Measurements from ENCODE around the gene ARL3.
A peak's percentile ranks its signal among the peaks of the same experiment; 100 is the strongest.

The ARL3 gene

GRCh38 chr10:102648269-102648888 is 65.8 kb downstream of the ARL3 start:
- Histone ChIP-seq H2AFZ (ENCODE audit: low read depth, low read length, severe bottlenecking) (no peak overlapping the region), H3K4me3 (ENCODE audit: insufficient read depth, low read length, poor library complexity, severe bottlenecking) (no peak overlapping the region), H3K9ac (ENCODE audit: low read length) (no peak overlapping the region), H3K4me2 (ENCODE audit: low read depth, low read length, poor library complexity, severe bottlenecking) (peak overlapping the region; percentile 2), H3K27ac (ENCODE audit: low read depth, low read length) (no peak overlapping the region), H3K9me3 (ENCODE audit: insufficient read depth, low read length) (no peaks in the 10 kb centered on the region), H3K79me2 (ENCODE audit: insufficient read depth, low read length) (peaks cover 47% of the 10 kb centered on the region), H3K36me3 (ENCODE audit: low read length) (no peaks in the 10 kb centered on the region), H3F3A (ENCODE audit: insufficient read depth) (peaks cover 20% of the 10 kb centered on the region; the same call in 1 of the 2 replicates), H3K9me2 (replicated peaks; ENCODE audit: insufficient read depth, low read length) (no peaks in the 10 kb centered on the region), H4K20me1 (ENCODE audit: low read depth, low read length) (no peaks in the 10 kb centered on the region), H3K27me3 (ENCODE audit: low read length) (no peaks in the 10 kb centered on the region)
- TF ChIP-seq EZH2phosphoT487 (conservative IDR thresholded peaks at IDR 0.05; ENCODE audit: low read length) (no peak), CTCF (IDR thresholded peaks at IDR 0.05; ENCODE audit: insufficient read depth, low read length, poor library complexity, severe bottlenecking) (no peak)

- H3K36me3 ChIP-seq (ENCODE audit: low read length): no peaks in the 10 kb centered on the region
- no peak overlapping the region for H3K27ac ChIP-seq (ENCODE audit: low read depth, low read length)
These were observed 66.5 kb downstream of the ARL3 start for GRCh38 chr10:102647443-102648268.

GRCh38 chr10:102646610-102647442 is 67.4 kb downstream of the ARL3 start:
- Histone ChIP-seq H3K9me3 (ENCODE audit: insufficient read depth, low read length) (peaks cover 1% of the 10 kb centered on the region; the same call in 1 of the 2 replicates), H3K36me3 (ENCODE audit: low read length) (no peaks in the 10 kb centered on the region), H3K4me2 (ENCODE audit: low read depth, low read length, poor library complexity, severe bottlenecking) (peak overlapping the region; percentile 73), H3F3A (ENCODE audit: insufficient read depth) (peaks cover 25% of the 10 kb centered on the region), H3K4me3 (ENCODE audit: insufficient read depth, low read length, poor library complexity, severe bottlenecking) (no peak overlapping the region), H2AFZ (ENCODE audit: low read depth, low read length, severe bottlenecking) (no peak overlapping the region), H3K27ac (ENCODE audit: low read depth, low read length) (peak overlapping the region; percentile 87), H4K20me1 (ENCODE audit: low read depth, low read length) (no peaks in the 10 kb centered on the region), H3K79me2 (ENCODE audit: insufficient read depth, low read length) (peaks cover 43% of the 10 kb centered on the region), H3K9me2 (replicated peaks; ENCODE audit: insufficient read depth, low read length) (no peaks in the 10 kb centered on the region), H3K27me3 (ENCODE audit: low read length) (no peaks in the 10 kb centered on the region), H3K9ac (ENCODE audit: low read length) (peak overlapping the region; percentile 84; the same call in 1 of the 2 replicates)
- TF ChIP-seq CTCF (IDR thresholded peaks at IDR 0.05; ENCODE audit: insufficient read depth, low read length, poor library complexity, severe bottlenecking) (no peak), EZH2phosphoT487 (conservative IDR thresholded peaks at IDR 0.05; ENCODE audit: low read length) (no peak)

More at GRCh38 chr10:102647443-102648268, 66.5 kb downstream of the ARL3 start:
- H3K4me2 ChIP-seq (ENCODE audit: low read depth, low read length, poor library complexity, severe bottlenecking): peak overlapping the region; percentile 73
- peaks cover 25% of the 10 kb centered on the region for H3F3A ChIP-seq (ENCODE audit: insufficient read depth)
- peaks cover 50% of the 10 kb centered on the region for H3K79me2 ChIP-seq (ENCODE audit: insufficient read depth, low read length)
- no peaks in the 10 kb centered on the region for H3K27me3 ChIP-seq (ENCODE audit: low read length)
- H3K9me2 ChIP-seq (replicated peaks; ENCODE audit: insufficient read depth, low read length): no peaks in the 10 kb centered on the region
- H3K4me3 ChIP-seq (ENCODE audit: insufficient read depth, low read length, poor library complexity, severe bottlenecking): no peak overlapping the region
- H3K9me3 ChIP-seq (ENCODE audit: insufficient read depth, low read length): no peaks in the 10 kb centered on the region
- no peaks in the 10 kb centered on the region for H4K20me1 ChIP-seq (ENCODE audit: low read depth, low read length)
- no peak overlapping the region for H3K9ac ChIP-seq (ENCODE audit: low read length)
- no peak for TF ChIP-seq EZH2phosphoT487 (conservative IDR thresholded peaks at IDR 0.05; ENCODE audit: low read length)
- no peak overlapping the region for H2AFZ ChIP-seq (ENCODE audit: low read depth, low read length, severe bottlenecking)

Data from SU-DHL-6 (cell line).